ENCODE measurements around the gene LRRC4B.

LRRC4B gene

GRCh38 chr19:50537769-50538230 is 30.4 kb downstream of the LRRC4B start (continued):
- no peak for TF ChIP-seq INSM2 (tag by site-specific recombination; IDR thresholded peaks at IDR 0.05)
- TF ChIP-seq GLI2 (tag by site-specific recombination; IDR thresholded peaks at IDR 0.05; ENCODE audit: borderline replicate concordance, low read depth): no peak
- TF ChIP-seq SETDB1 (IDR thresholded peaks at IDR 0.05; ENCODE audit: insufficient read length, low read length): no peak
- TF ChIP-seq ZNF311 (tag by site-specific recombination; IDR thresholded peaks at IDR 0.05; ENCODE audit: borderline replicate concordance): no peak
- TF ChIP-seq ZNF366 (tag by site-specific recombination; conservative IDR thresholded peaks at IDR 0.05): no peak
- TF ChIP-seq HOXC10 (CRISPR knock-in tag; IDR thresholded peaks at IDR 0.05): no peak
- TF ChIP-seq ZNF280C (tag by site-specific recombination; IDR thresholded peaks at IDR 0.05): no peak
- no peak for TF ChIP-seq KLF10 (tag by site-specific recombination; IDR thresholded peaks at IDR 0.05)
- no peak for TF ChIP-seq ZSCAN4 (tag by site-specific recombination; IDR thresholded peaks at IDR 0.05)
- TF ChIP-seq ZNF837 (tag by site-specific recombination; IDR thresholded peaks at IDR 0.05): no peak
- TF ChIP-seq HIC1 (tag by site-specific recombination; IDR thresholded peaks at IDR 0.05): no peak
- peak; percentile 27; the same call in 1 of the 2 replicates for TF ChIP-seq ZBTB44 (tag by site-specific recombination; IDR thresholded peaks at IDR 0.05)
- no peak for TF ChIP-seq ZBTB1 (tag by site-specific recombination; IDR thresholded peaks at IDR 0.05)
- TF ChIP-seq ZNF132 (tag by site-specific recombination; IDR thresholded peaks at IDR 0.05; ENCODE audit: borderline replicate concordance): no peak
- TF ChIP-seq BCL11A (tag by site-specific recombination; IDR thresholded peaks at IDR 0.05; ENCODE audit: low read depth): 0 out of 2 replicates have a peak, but pooled peaks have one; percentile 34
- TF ChIP-seq ZNF677 (tag by site-specific recombination; IDR thresholded peaks at IDR 0.05): no peak
- peak; percentile 75; the same call in 1 of the 2 replicates for TF ChIP-seq ZNF580 (tag by site-specific recombination; IDR thresholded peaks at IDR 0.05)
- TF ChIP-seq ZNF184 (tag by site-specific recombination; IDR thresholded peaks at IDR 0.05): no peak
- no peak for TF ChIP-seq REST (tag by site-specific recombination; IDR thresholded peaks at IDR 0.05)
- TF ChIP-seq ZNF274 (IDR thresholded peaks at IDR 0.05; ENCODE audit: low read length): no peak
- no peak for TF ChIP-seq ZNF274 (tag by site-specific recombination; IDR thresholded peaks at IDR 0.05; ENCODE audit: borderline replicate concordance)
- no peak for TF ChIP-seq ZFP41 (tag by site-specific recombination; IDR thresholded peaks at IDR 0.05; ENCODE audit: borderline replicate concordance)
- TF ChIP-seq ZNF776 (tag by site-specific recombination; IDR thresholded peaks at IDR 0.05; ENCODE audit: borderline replicate concordance): no peak
- no peak for TF ChIP-seq ZNF416 (tag by site-specific recombination; IDR thresholded peaks at IDR 0.05)
- TF ChIP-seq ZNF707 (tag by site-specific recombination; IDR thresholded peaks at IDR 0.05): no peak
